Cardiac septum (tissue), 1 donor: ENCODE measurements around the gene UCKL1. TPM values are rescaled to one million over a fixed set of nuclear protein-coding genes. Genes with fewer than 3 reads are reported as not detected.
"Not testable (repeated sequence)": the region's sequence is repeated elsewhere in the genome, so short reads cannot be mapped to it uniquely, and the experiment has no call there.

Experiments
- DNase-seq: peaks from one replicate; pipeline ENCODE4 v3.0.0-alpha.2; 2020; ENCODE audit warnings: low spot score
- intact Hi-C: fragments of 100-400 bp; cut with DNase I; formaldehyde crosslinking; loops from one replicate; pipeline ENCODE4 v1.14.0; 2022
- total RNA-seq: library from RNA; stranded (reverse); fragmentation: NEBNext Ultra II Directional; extraction: Animal tissue kit (Norgen Biotek cat#: 25700); gene quantifications from one replicate; pipeline ENCODE4 v1.2.1, GENCODE V29; 2021
- donor health status: DM: no; HTN: no; CAD: no.

Gene UCKL1
- total RNA-seq, 1 donor from 2014 or later, result 43.2 TPM

DNA sequence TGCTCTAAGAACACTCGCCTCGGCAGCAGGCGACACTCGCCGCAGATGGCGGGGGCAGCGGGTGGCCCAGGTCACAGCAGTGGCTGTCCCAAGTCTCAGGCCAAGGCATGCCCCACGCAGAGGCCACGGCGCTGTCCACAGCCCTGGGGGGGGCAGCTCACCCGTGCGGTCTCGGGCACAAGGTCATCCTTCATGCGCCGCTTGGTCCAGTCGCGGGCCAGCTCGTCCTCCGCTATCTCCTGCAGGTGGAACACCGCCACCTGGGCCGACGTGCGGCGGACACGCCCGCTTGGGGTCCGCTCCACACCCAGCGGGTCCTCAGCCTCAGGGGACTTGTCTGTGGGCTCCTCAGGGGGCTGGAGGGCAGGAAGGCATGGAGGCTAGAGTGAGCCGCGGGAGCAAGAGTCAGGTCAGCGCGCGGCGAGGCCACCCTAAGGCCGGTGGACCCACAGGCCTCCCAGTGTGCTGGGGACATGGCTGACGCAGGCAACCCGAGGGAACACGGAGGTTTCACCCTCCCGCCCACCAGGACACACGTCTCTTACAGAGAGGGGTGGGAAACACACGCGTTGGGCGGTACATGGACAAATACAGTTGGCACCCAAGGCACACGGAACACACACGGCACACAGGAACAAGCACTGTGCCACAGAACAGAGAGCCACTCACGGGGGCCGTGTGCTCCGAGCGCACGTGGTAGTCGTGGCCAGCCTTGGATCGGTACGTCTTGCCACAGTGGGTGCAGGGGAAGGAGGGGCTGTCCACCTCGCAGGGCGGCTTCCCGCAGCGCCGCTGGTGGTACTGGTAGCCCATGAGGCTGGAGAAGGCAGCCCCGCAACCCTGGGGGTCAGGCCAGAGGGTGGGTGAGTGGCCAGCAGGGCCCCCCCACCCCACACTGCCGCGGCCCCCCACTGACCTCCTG, 6.5 kb upstream of the UCKL1 start:
- DNase-seq, result no peak
- intact Hi-C loops, result no loop called here

DNA sequence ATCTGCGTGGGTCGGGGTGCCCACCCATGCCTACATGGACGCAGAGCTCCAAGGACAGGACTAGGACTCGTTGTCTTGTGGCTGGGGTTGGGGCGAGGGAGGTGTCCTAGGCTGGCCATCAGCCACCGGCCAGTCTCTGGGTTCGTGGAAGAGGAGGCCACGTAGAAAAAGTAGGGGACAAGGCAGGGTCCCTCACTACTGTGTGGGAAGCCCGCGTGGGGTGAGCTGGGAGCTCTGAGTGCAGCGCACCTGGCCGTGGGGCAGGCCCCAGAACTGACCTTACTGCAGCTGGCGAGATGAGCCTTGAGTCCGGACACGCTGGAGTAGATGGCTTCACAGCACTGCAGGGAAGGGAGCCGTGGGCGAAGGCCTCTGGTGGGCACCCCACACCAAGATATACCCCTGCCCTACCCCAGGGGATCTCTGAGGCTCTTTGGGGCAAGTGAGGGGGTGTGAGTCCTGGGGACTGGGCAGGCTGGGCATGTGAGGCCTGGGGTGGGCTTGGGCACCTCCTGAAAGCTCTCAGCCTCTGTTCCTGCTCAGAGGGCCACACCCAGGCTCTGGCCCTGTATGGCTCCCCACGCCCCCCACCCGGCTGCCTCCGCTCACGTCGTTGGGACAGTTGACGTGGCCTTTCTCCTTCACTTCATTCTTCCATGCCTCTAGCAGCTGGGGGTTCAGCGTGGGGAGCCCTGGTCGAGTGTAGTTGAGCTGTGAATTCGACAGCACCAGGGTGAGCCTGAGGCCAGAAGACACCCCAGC, 5.6 kb upstream of the UCKL1 start:
- intact Hi-C loops, result no loop called here

DNA sequence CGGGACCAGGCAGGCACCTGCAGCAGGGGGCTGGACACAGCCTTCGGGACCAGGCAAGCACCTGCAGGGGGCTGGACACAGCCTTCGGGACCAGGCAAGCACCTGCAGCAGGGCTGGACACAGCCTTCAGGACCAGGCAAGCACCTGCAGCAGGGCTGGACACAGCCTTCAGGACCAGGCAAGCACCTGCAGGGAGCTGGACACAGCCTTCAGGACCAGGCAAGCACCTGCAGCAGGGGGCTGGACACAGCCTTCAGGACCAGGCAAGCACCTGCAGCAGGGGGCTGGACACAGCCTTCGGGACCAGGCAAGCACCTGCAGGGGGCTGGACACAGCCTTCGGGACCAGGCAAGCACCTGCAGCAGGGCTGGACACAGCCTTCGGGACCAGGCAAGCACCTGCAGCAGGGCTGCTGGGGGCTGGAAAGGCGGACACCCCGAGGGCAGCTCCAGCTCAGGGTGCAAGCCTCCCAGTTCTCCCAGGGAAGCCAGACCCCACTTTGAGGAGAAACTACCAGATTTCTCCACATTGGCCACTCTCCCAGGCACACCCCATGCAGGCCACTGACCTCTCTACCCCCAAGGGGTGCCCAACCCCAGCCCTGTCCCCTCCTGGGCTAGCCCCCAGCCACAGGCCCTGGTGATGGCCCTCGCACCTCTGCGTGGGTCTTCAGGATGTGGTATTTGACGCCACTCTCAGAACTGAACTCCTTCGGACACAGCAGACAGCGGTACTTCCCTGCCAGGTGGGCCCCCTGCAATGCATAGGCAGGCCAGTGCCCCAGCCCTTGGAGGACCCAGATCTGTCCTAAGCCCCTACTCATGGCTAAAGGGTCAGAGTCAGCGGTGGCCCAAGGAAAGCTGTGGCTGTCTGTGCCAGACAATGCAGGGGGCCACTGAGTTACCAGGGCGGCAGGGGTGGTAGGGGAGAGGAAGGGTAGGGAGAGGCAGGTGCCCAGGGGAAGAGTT, 4.7 kb upstream of the UCKL1 start:
- intact Hi-C loops, DNase-seq: not testable (repeated sequence)

More for the DNA sequence above, 5.6 kb upstream of the UCKL1 start:
- DNase-seq, result no peak

DNA sequence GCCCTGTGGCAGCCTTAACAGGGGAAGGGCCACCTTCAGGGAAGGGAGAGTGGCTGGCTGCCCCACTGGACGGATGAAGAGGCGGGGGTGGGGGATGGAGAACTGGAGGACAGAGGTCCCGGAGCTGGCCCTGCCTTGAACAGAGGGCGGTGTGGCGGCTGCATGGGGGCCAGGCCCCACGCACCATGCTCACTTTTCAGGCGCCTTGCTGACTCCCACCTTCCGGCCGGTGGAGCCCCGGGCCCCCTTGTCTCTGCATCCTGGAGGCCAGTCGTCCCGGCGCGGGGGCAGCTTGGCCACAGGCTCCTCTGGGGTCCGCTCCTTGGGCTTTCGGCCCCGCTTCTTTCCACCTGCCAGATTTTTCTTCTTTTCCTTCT, 3.5 kb upstream of the UCKL1 start:
- intact Hi-C loops, result no loop called here
- no peak for DNase-seq

DNA sequence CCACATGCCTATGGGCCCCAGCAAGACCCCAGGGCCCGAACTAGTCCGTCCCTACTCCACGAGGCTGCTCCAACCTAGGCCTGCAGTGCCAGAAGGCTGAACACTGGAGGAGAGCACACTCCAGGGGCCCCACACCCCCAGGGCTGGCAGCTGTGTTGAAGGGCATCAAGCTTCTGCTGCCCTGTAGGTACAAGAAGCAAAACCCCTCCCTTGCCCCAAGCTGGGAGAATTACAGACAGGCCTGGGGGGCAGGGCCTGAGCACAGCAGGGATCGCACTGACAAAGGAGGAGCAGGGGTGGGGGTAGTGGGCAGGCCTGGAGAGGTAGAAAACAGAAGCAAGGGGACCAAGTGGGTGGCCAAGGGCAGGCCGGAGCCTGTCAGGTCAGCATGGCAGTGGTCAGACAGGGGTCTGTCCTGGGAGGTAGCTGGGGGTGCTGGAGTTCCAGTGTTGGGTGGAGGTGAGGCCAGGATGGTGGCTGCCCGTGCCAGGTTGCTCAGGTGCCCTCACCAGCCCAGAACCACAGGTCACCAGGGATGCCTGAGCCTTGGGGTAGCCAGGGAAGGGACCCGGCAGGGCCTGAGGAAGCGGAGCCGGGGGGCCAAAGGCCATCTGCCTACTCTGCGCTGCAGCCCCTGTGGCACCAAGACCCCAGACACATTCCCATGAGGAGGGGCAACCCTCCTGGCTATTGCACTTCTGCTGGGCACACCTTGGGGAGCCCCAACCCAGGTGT, 2.9 kb upstream of the UCKL1 start:
- intact Hi-C loops, result no loop called here
- no peak for DNase-seq

DNA sequence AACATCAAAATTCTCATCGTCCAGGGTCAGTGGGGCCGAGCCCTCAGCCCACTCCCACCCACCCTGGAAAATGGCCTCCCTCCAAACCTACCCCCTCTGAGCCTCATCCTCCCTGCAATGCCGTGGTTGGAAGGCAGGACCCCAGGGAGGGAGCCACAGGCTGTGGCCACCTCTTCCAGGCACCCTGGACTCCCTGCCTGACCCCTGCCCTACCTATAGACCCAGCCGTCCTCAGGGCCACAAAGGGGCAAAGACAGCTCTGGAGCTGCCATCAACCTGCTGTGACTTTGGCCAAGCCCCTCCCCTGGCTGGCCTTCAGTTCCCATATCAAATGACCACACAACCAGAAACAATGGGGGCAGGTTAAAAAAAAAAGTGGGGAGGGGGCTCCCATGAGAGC, 2.3 kb upstream of the UCKL1 start:
- intact Hi-C loops, result no loop called here

DNA sequence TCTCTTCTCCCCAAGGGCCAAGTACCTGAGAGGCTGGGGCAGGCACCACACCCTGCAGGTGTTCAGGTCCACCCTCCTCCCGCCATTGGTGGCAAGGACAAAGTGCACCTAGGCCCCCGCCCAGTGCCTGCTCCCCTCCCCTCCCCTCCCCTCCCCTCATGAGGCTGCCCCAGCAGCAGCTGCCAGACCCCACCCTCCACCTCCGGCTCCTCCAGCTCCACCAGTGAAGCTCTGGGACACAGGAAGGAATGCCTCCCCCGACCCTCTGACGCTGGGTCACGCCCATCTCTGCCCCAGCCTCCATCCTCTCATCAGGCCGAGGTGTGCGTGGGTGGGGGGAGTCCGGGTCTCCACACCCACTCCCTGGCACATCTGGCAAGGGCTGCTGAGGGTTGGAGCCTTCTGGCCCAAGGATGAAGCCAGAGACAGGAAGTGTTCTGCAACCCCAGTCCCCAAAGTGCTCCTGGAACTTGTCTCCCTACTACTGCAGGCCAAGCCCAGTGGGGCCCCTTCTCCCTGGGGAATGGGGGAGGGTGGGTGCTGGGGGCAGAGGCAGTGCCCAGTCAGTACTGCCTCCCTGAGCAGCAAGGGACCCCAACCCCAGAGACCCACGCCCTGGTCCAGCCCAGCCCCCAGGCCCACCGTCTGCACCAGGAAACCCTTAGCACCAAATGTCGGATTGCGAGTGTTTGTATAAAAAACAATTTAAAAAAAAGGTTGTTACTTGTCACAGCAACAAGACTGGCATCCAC, 1.6 kb upstream of the UCKL1 start:
- no peak for DNase-seq
- intact Hi-C loops, result loop anchor here (2.0 kb wide), 1 partner anchor 105 kb away; the partner anchor contains the start of gene TCEA2

More for the DNA sequence above, 2.3 kb upstream of the UCKL1 start:
- no peak for DNase-seq

DNA sequence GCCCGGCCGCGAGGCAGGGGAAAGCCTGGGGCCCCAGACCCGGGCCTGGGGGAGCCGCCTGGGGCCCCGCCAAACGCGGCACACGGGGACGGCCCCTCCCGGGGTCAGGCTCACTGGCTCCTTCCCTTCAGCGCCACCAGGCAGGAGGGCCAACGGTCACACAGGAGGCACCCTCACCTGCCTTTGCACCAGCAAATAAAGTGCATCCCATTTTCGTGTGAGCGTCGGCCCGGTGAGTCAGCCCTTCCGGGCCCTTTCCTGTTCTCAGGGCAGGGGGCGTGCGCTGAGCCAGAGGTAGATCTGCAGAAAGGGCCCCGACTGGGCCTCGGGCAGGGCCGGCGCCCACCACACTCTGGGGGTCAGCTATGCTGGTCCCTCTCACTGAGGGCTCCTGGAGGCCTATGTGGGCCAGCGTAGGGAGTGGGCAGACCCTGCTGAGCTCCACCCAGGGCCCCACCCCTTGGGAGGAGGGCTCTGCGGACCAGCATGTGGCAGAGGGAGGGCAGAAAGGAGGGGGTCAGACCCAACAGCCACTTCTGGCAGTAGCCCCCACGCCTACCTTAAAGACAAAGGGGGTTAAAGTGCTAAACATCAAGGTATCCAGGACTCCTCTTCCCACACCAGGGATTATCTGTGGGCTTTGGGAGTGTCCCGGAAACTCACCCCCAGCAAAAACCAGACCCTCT, 931 bp upstream of the UCKL1 start:
- DNase-seq, result no peak
- intact Hi-C loops, result loop anchor here (2.0 kb wide), 1 partner anchor 106 kb away; the partner anchor contains the start of gene TCEA2

DNA sequence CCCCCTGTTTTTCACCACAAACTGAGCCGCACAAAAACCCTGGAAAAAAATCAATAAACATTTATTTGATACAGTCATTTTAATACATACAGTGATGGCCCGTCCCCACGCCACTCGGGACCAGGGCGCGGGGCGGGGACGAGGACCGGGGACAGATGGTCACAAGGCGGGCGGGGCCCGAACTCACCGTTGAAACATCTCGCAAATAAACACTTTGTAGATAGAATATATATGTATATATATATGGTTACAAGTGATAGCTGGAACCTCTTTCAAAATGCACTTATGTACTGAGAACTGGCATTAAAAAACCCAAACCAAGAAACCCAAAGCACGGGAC, 418 bp upstream of the UCKL1 start:
- no peak for DNase-seq
- intact Hi-C loops, result loop anchor here (2.0 kb wide), 1 partner anchor 106 kb away; the partner anchor contains the start of gene TCEA2

DNA sequence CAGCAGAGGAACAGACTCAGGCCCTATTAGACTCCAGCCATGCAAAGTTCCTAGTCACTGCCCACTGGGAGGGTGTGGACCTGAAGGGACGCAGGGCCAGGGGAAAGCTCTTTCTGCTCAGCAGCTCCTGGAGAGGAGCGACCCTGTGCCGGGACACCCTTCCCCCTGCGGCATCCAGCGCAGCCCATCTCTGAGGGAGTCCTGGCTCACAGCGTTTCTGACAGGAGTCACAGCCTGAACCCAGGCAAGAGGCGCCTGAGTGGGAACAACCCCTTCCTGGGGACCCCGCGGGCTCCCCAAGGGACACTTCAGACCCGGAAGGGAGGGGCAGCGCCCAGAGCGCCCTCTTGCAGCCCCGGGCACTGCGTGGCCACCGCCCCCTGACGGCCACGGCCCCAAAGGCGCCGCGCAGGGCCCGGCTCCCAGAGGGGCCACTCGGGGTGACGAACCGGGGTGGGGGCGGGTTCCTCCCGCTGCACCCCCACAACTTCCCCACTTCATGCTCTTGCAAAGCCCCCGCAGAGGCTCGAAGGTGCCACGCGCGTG, 862 bp downstream of the UCKL1 start:
- intact Hi-C loops, result no loop called here
- DNase-seq, result no peak

DNA sequence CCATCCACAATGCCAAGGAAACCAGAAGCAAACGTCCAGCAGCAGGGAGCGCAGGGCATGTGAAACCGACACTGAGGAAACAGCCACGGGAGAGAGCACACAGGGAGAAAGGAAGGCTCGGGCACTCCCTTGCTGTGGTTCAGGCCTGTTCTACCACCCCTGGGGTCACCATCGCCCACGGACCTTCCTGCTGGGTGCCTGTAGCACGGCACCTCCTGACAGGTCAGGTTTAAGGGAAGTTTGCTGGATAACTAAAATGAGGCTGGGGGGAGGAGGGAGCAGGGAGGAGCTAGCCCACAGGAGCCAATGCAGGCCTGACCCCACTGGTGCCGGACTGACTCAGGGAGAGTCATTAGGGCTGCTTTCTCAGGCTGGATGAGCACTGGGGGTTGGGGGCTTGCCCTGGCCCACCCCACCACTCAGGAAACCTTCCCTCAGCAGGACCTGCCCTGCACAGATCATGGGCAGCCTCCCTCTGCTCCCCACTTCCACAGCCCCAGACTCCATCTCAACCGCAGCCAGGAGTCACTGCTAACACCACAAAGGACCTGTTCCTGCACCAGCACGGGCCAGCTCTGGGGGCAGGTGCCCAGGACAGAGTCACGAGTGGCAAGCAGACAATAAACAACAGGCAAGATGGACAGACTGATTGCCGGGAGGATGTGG, 2.3 kb downstream of the UCKL1 start:
- no peak for DNase-seq
- intact Hi-C loops, result no loop called here

DNA sequence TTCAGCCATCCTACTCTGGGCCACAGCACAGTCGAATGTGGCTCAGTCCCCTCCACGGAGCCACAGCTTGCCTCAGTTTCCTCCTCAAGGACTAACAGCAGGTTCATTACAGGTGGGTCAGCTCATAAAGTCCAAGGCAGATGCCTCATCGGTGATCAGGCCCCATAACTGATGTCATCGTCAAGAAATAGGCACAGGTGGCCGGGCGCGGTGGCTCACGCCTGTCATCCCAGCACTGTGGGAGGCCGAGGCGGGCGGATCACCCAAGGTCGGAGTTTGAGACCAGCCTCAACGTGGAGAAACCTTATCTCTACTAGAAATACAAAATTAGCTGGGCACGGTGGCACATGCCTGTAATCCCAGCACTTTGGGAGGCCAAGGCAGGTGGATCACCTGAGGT, 3.4 kb downstream of the UCKL1 start:
- intact Hi-C loops, result no loop called here
- no peak for DNase-seq

DNA sequence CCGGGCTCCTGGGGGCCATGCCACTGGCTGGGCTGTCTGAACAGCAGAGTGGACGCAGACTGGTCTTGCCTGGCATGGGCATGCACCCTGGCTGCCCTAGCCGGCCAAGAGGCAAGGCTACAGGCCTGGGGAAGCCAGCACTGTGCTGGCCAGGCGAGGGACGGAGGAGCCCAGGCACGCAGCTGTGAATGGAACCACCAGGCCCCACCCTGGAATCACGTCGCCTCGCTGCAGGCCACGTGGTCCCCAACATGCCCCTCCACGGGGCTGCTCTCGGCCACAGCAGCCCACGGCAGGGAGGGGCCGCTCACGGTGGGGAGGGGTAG, 4.0 kb downstream of the UCKL1 start:
- no peak for DNase-seq
- intact Hi-C loops, result no loop called here

DNA sequence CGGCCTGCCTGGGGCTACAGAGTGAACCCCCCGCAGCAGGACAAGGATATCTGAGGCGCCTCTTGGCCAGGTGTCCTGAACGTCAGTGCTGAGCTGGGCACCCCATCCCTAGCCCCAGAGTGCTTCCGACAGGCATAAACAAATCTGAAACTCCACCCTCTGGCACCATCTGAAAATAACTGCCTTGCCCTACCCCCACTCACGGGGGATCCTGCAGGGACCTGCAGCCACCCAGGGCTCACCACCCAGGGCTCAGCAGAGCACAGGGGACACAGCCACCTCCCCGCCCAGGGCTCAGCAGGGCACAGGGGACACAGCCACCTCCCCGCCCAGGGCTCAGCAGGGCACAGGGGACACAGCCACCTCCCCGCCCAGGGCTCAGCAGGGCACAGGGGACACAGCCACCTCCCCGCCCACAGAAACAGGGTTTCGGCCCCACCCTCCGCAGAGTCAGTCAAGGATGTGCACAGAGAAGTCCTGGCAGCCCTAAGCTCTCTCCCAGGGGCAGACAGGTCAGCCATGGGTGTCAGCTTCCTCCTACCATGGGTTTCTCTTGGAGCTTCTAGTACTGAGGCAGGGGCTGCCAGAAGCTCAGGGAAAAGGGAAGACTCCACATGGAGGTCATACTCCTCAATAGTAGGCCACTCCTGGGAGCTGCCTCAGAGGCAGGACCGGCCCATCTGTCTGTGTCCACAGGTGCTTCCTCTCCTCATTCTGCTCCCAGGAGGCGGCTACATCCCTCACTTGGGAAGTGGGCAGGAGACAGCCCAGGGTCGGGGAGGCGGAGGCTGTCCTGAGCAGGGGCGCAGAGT, 4.6 kb downstream of the UCKL1 start:
- intact Hi-C loops, result no loop called here
- no peak for DNase-seq

DNA sequence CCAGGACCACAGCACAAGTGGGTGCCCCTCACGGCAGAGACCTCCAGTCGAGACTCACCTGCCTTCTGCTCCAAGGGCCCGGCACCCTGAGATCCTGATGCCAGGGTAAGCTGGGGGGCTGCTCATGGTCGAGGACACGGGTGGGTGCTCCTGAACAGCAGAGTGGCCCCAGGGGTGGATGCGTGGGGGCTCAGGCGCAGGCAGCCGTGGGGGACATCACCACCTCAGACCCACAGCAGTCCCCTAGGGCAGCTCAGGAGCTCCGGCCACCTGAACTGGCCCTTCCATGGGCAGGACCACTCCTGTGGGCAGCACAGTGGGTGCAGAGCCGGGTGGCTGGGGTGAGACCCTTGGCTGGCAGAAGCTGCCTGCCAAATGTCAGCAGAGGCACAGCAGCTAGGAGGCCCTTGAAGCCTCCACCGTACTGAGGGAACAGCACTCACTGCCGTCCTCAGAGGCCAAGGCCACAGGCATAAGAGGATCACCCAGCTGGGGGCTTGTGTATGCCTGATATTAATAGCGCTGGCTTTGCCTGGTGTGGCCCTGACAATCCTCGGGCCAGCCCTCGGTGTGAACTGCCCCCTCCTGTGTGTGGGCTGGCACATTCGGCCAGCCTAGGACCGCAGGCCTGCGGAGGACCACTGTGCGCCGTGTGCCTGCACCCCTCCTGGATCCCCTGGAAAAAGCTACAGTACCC, 5.4 kb downstream of the UCKL1 start:
- DNase-seq, result no peak
- intact Hi-C loops, result no loop called here
